8988T (cell line): ENCODE measurements around the gene JOSD2.
A peak's percentile ranks its signal among the peaks of the same experiment; 100 is the strongest.

Experiments
- DNase-seq: peaks from one replicate; pipeline ENCODE4 v3.0.0; 2011

The JOSD2 gene

DNA sequence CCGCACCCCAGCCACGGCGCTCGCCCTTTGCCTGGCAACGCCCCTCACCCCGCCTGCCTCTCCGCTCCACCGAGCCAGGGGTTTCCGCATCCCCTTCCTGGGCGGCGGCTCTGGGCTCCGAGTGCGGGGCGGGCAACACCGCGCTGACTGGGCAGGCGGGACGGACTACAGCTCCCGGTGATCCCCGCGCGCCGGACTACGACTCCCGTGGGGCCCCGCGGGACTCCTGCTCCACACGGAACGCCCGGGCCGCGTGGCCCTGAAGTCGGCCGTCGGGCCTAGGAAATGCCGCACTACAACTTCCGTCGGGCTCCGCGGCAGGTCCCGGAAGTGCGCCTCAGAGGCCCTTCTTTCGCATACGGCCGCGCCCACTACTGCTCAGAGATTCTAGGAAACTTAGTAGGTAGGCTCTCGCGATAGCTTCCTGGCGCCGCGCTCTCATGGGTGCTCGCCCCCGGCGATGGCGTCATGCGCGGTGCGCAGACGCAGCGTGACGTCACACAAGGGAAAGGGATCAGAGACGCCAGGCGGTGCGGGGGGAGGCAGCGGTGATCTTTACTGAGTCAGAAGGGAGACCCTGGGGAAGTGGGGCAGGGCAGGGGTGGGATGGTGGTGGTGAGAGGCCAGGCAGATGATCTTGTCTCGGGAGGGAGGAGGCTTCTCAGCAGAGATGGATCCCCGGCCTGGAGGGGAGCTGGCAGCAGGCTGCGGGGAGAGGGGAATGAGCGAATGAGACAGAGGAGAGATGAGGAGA is at the start of gene JOSD2:
JOSD2 (minus strand) TSS at position 123 of the 754 bp plus-strand sequence. CDS start 760 bp downstream, outside the sequence.
- peak; percentile 97 for DNase-seq

- no peak for DNase-seq
Observed at GRCh38 chr19:50559636-50560035, 48.6 kb upstream of the JOSD2 start.

GRCh38 chr19:50558449-50558848 is 47.5 kb upstream of the JOSD2 start:
- no peak for DNase-seq

DNA sequence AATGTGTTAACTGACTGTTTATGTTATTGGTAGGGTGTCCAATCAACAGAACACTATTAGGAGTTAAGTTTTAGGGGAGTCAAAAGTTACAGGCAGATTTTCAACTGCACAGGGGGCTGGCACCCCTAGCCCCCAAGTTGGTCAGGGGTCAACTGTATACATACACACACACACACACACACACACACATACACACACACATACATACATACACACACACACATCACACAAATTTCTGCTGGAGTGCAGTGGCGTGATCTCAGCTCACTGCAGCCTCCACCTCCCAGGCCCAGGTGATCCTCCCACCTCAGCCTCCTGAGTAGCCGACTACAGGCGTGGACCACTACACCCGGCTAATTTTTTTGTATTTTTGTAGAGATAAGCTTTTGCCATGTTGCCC is 47.0 kb upstream of the JOSD2 start:
- no peak for DNase-seq

- peak; percentile 24 for DNase-seq
Observed at GRCh38 chr19:50557009-50557613, 46.1 kb upstream of the JOSD2 start.

DNA sequence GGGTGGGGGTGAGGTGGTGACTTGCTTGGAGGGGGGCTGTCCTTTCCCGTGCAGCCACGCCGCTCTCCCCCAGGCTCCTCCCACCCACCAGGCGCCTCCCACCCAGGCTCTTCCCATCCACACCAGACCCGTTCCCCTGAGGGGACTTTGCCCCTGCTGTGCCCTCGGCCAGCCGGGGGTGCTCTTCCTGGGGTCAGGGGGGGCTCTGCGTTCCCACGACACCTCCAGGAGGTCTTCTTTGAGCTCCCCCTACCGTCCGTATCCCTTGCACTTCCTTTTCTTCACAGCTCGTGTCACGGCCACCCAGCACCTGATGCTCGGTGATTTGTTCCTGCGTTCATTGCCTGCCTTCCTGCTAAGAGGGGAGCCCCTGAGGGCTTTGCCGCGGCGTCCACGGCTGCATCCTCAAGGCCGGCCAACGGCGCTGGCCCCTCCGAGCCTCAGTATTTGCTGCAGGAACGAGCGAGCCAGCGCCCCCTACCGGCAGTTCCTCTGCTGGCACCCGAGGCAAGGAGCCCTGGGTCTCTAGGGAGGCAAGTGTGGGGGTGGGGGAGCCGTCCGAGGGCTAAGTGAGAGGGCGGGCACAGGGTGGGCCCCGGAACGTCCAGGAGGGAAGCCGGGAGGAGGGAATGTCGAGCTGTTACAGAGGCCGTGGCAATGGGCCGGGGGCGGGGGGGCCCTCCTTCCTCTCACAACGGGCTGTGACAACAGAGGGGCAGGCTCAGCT is 45.5 kb upstream of the JOSD2 start:
- peak; percentile 91 for DNase-seq

DNA sequence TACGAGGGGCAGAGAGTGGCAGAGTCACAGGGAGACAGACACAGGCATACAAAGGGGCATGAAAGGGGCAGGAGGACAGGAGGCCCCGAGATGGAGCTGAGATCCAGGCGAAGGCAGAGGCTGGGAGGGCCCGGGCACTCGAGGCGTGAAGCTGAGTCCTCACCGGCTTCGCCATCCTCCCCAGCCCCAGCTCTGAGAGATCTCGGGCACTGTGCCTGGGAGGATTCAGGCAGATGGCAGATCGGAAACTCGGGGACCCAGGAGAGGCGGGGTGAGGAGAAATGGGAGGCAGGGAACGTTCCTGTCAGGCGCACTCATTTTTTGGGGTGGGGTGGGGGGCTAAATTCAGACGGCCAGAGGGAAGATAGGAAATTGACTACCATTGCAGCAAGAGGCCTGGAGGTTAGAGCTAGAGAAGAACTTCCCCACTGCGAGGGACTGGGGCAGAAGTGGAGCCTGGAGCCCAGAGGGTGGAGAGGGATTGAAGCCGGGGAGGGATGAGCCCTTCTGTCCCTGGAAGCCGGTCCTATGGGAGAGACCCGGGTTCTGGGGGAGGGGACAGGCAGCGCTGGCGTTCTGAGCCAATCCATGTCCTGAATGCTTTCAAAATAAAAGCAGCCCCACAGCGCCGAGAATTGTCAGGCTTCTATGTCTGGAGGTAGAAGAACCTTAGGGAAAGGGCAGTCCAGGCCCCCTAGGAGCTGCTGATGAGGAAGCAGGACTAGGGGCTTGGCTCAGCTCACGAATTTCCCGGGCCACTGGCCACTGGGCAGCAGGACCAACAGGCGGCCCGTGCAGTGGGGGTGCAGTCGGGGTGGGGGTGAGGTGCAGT is 44.7 kb upstream of the JOSD2 start:
- peak; percentile 56 for DNase-seq

GRCh38 chr19:50555033-50555432 is 44.0 kb upstream of the JOSD2 start:
- DNase-seq = no peak

- DNase-seq = peak; percentile 4
Observed at GRCh38 chr19:50554212-50554611, 43.2 kb upstream of the JOSD2 start.

DNA sequence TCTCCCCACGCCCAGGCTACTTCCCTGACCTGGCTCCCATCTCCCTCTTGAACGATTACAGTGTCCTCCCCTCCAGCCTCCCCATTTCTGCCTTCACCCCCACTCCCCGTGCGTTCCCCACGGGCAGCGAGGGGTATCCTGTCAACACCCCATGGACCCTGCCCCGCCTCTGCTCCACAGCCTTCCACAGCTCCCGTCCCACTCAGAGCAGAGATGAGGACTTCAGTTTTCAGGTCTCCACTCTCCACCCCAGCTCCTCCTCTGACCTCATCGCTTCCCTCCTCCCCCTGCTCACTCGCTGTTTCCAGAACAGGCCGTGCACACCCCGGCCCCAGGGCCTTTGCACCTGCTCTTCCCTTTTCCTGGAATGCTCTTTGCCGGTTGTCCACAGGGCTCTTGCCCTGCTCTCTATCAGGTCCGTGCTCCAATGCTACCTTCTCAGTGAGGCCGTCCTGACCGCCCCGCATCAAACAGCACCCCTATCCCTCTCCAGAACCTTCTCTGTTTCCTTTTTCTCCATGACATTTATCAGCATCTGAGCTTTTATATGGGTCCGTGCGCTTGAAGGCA is 42.2 kb upstream of the JOSD2 start:
- DNase-seq = peak; percentile 15

GRCh38 chr19:50552540-50552939 is 41.5 kb upstream of the JOSD2 start:
- DNase-seq = no peak

DNA sequence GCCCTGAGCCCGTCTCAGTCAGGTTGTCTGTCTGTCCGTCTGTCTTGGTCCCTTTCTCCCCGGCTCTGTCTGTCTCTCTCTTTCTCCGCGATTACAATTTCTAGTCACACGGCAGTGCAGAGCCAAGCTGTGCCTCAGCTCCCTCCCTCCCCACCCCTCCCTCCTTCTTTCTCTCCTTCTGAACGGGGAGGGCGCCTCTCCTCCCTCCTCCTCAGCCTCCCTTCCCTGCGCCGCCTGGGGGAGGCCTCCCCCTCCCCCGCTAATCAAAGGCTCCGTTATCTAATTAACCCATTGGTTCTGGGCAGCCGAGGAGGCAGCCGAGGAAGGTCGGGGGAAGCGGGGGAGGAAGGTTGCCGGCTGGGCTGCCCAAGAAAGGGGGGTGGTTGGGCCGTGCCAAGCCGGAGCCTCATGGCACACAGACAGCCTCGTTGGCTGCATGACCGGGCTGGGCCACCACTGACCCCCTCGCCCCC is 40.8 kb upstream of the JOSD2 start:
- DNase-seq = no peak

GRCh38 chr19:50551034-50551714 is 40.2 kb upstream of the JOSD2 start:
- DNase-seq = no peak

DNA sequence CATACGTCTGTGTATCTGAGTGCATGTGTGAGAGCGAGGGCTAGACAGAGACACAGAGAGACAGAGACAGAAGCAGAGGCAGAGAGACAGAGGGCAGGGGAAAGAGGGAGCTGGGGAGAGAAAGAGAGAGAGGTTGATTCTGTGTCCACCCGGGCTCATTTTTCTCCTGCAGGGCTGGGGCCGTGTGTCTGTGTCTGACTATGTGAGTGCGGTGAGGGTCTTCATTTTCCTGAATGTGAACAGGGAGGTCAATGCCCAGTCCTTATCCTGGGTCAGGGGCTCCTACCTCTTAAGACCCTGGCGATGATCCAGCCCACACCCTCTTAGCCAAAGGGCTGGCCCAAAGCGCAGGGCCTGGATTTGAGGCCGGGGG is 39.6 kb upstream of the JOSD2 start:
- no peak for DNase-seq

DNA sequence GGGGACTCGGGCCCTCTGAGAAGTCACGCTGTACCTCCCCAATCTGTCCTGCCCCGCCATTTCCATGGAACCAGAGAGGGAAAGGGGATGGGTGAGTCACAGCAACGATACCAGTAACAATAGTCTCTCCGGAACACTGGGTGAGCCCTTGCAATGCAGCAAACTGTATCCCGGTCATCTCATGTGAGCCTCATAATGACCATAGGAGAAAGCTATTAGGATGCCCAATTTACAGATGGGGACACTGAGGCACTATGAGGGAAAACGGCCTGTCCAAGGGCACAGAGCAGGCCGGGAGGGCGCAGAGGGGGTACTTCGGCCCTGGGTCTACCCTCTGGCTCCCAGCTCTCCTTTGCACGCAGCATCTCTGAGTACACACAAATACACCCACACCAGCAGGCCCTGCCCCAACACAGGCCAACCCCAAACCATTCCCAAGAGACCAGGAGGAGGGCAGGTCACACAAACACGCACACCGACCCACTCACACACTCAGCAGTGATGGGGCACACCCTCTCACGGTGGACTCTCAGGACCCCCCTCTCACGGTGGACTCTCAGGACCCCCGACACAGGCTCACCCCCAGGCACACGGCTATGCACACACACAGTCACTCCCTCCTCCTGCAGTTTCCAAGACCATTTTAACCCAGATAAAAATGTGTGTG is 39.1 kb upstream of the JOSD2 start:
- no peak for DNase-seq

- no peak for DNase-seq
Observed at GRCh38 chr19:50549059-50549926, 38.3 kb upstream of the JOSD2 start.

- no peak for DNase-seq
Observed at GRCh38 chr19:50548191-50549058, 37.4 kb upstream of the JOSD2 start.

GRCh38 chr19:50547385-50548190 is 36.6 kb upstream of the JOSD2 start:
- DNase-seq = no peak
